ENCODE measurements around the gene ABCG1. TPM values are rescaled to one million over a fixed set of nuclear protein-coding genes. Genes with fewer than 3 reads are reported as not detected.

The ABCG1 gene
- polyA plus RNA-seq, 4 donors, result 5.5 to 46.5 (median 21.2) TPM

GRCh38 chr21:42265231-42265812, 46.4 kb downstream of the ABCG1 start:
- WGBS, 3 donors, result 53 to 72% (median 55%) methylated on average over 11 to 12 of the region's 12 CpGs
- H3K4me3 ChIP-seq (ENCODE audit: low read depth in 1 of 3, low read length in 3 of 3), result no peak overlapping the region
- no peak overlapping the region for H3K27ac ChIP-seq (ENCODE audit: low read depth in 1 of 3, low read length in 2 of 3)
- no peak for FAIRE-seq
- DNase-seq, result no peak
- peaks cover 0 to 11% (median 0%) of the 10 kb centered on the region in 3 donors for H3K36me3 ChIP-seq (ENCODE audit: control insufficient read depth in 3 of 3, insufficient read depth in 2 of 3, low read depth in 1 of 3, low read length in 3 of 3)
- H3K27me3 ChIP-seq (ENCODE audit: control insufficient read depth in 3 of 3, insufficient read depth in 3 of 3, low read length in 3 of 3), result peaks cover 0 to 3% (median 3%) of the 10 kb centered on the region in 3 donors
- H3K9me3 ChIP-seq (ENCODE audit: control insufficient read depth in 2 of 2, insufficient read depth in 1 of 2, low read depth in 1 of 2, low read length in 1 of 2), result no peaks in the 10 kb centered on the region
- peaks cover 0 to 10% (median 0%) of the 10 kb centered on the region in 3 donors for H3K4me1 ChIP-seq (ENCODE audit: control insufficient read depth in 3 of 3, insufficient read depth in 2 of 3, low read depth in 1 of 3, low read length in 2 of 3)

- no peak overlapping the region for H3K27ac ChIP-seq (ENCODE audit: low read depth in 1 of 3, low read length in 2 of 3)
- peaks cover 0 to 3% (median 0%) of the 10 kb centered on the region in 3 donors for H3K27me3 ChIP-seq (ENCODE audit: control insufficient read depth in 3 of 3, insufficient read depth in 3 of 3, low read length in 3 of 3)
- no peak for DNase-seq
- H3K4me1 ChIP-seq (ENCODE audit: control insufficient read depth in 3 of 3, insufficient read depth in 2 of 3, low read depth in 1 of 3, low read length in 2 of 3), result no peaks in the 10 kb centered on the region
- no peak overlapping the region for H3K4me3 ChIP-seq (ENCODE audit: low read depth in 1 of 3, low read length in 3 of 3)
- no peak for FAIRE-seq
- peaks cover 0 to 11% (median 0%) of the 10 kb centered on the region in 3 donors for H3K36me3 ChIP-seq (ENCODE audit: control insufficient read depth in 3 of 3, insufficient read depth in 2 of 3, low read depth in 1 of 3, low read length in 3 of 3)
- H3K9me3 ChIP-seq (ENCODE audit: control insufficient read depth in 2 of 2, insufficient read depth in 1 of 2, low read depth in 1 of 2, low read length in 1 of 2), result no peaks in the 10 kb centered on the region
- WGBS, 3 donors, result 64 to 78% (median 74%) methylated on average over 7 of the region's 7 CpGs
These were observed 48.1 kb downstream of the ABCG1 start for GRCh38 chr21:42266971-42267556.

- no peak for FAIRE-seq
- DNase-seq, result no peak
- Histone ChIP-seq H3K27ac (ENCODE audit: low read depth in 1 of 3, low read length in 2 of 3) (no peak overlapping the region), H3K9me3 (ENCODE audit: control insufficient read depth in 2 of 2, insufficient read depth in 1 of 2, low read depth in 1 of 2, low read length in 1 of 2) (no peaks in the 10 kb centered on the region), H3K4me1 (ENCODE audit: control insufficient read depth in 3 of 3, insufficient read depth in 2 of 3, low read depth in 1 of 3, low read length in 2 of 3) (no peaks in the 10 kb centered on the region), H3K4me3 (ENCODE audit: low read depth in 1 of 3, low read length in 3 of 3) (no peak overlapping the region), H3K36me3 (ENCODE audit: control insufficient read depth in 3 of 3, insufficient read depth in 2 of 3, low read depth in 1 of 3, low read length in 3 of 3) (peaks cover 0 to 28% (median 6%) of the 10 kb centered on the region in 3 donors), H3K27me3 (ENCODE audit: control insufficient read depth in 3 of 3, insufficient read depth in 3 of 3, low read length in 3 of 3) (no peaks in the 10 kb centered on the region)
- WGBS, 3 donors, result 77 to 90% (median 90%) methylated on average over 10 of the region's 10 CpGs
These were observed 50.4 kb downstream of the ABCG1 start for GRCh38 chr21:42269386-42269785.

GRCh38 chr21:42271065-42271464, 52.1 kb downstream of the ABCG1 start:
- no peak for DNase-seq
- peaks cover 0 to 28% (median 11%) of the 10 kb centered on the region in 3 donors for H3K36me3 ChIP-seq (ENCODE audit: control insufficient read depth in 3 of 3, insufficient read depth in 2 of 3, low read depth in 1 of 3, low read length in 3 of 3)

GRCh38 chr21:42272109-42272962, 53.4 kb downstream of the ABCG1 start:
- Histone ChIP-seq H3K27me3 (ENCODE audit: control insufficient read depth in 3 of 3, insufficient read depth in 3 of 3, low read length in 3 of 3) (no peaks in the 10 kb centered on the region), H3K9me3 (ENCODE audit: control insufficient read depth in 2 of 2, insufficient read depth in 1 of 2, low read depth in 1 of 2, low read length in 1 of 2) (no peaks in the 10 kb centered on the region), H3K4me1 (ENCODE audit: control insufficient read depth in 3 of 3, insufficient read depth in 2 of 3, low read depth in 1 of 3, low read length in 2 of 3) (no peaks in the 10 kb centered on the region), H3K4me3 (ENCODE audit: low read depth in 1 of 3, low read length in 3 of 3) (no peak overlapping the region), H3K27ac (ENCODE audit: low read depth in 1 of 3, low read length in 2 of 3) (no peak overlapping the region), H3K36me3 (ENCODE audit: control insufficient read depth in 3 of 3, insufficient read depth in 2 of 3, low read depth in 1 of 3, low read length in 3 of 3) (peaks cover 0 to 28% (median 12%) of the 10 kb centered on the region in 3 donors)
- 88 to 91% (median 90%) methylated on average over 15 of the region's 15 CpGs for WGBS, 3 donors
- no peak for DNase-seq
- no peak for FAIRE-seq

More at GRCh38 chr21:42271065-42271464, 52.1 kb downstream of the ABCG1 start:
- Histone ChIP-seq H3K27ac (ENCODE audit: low read depth in 1 of 3, low read length in 2 of 3) (no peak overlapping the region), H3K9me3 (ENCODE audit: control insufficient read depth in 2 of 2, insufficient read depth in 1 of 2, low read depth in 1 of 2, low read length in 1 of 2) (no peaks in the 10 kb centered on the region), H3K4me3 (ENCODE audit: low read depth in 1 of 3, low read length in 3 of 3) (no peak overlapping the region), H3K4me1 (ENCODE audit: control insufficient read depth in 3 of 3, insufficient read depth in 2 of 3, low read depth in 1 of 3, low read length in 2 of 3) (no peaks in the 10 kb centered on the region), H3K27me3 (ENCODE audit: control insufficient read depth in 3 of 3, insufficient read depth in 3 of 3, low read length in 3 of 3) (no peaks in the 10 kb centered on the region)
- WGBS, 3 donors, result 56 to 87% (median 80%) methylated on average over 6 of the region's 6 CpGs
- FAIRE-seq, result no peak

- H3K4me3 ChIP-seq (ENCODE audit: low read depth in 1 of 3, low read length in 3 of 3), result no peak overlapping the region
- WGBS, 3 donors, result 73 to 79% (median 77%) methylated on average over 29 of the region's 29 CpGs
- no peak overlapping the region for H3K27ac ChIP-seq (ENCODE audit: low read depth in 1 of 3, low read length in 2 of 3)
- H3K9me3 ChIP-seq (ENCODE audit: control insufficient read depth in 2 of 2, insufficient read depth in 1 of 2, low read depth in 1 of 2, low read length in 1 of 2), result no peaks in the 10 kb centered on the region
- no peaks in the 10 kb centered on the region for H3K27me3 ChIP-seq (ENCODE audit: control insufficient read depth in 3 of 3, insufficient read depth in 3 of 3, low read length in 3 of 3)
- H3K4me1 ChIP-seq (ENCODE audit: control insufficient read depth in 3 of 3, insufficient read depth in 2 of 3, low read depth in 1 of 3, low read length in 2 of 3), result peaks cover 0 to under 1% (median 0%) of the 10 kb centered on the region in 3 donors
- DNase-seq, result no peak
- FAIRE-seq, result no peak
- peaks cover 0 to 28% (median 15%) of the 10 kb centered on the region in 3 donors for H3K36me3 ChIP-seq (ENCODE audit: control insufficient read depth in 3 of 3, insufficient read depth in 2 of 3, low read depth in 1 of 3, low read length in 3 of 3)
These were observed 54.2 kb downstream of the ABCG1 start for GRCh38 chr21:42272984-42273600.

GRCh38 chr21:42276076-42276475, 57.1 kb downstream of the ABCG1 start:
- Histone ChIP-seq H3K36me3 (ENCODE audit: control insufficient read depth in 3 of 3, insufficient read depth in 2 of 3, low read depth in 1 of 3, low read length in 3 of 3) (peaks cover 0 to 45% (median 18%) of the 10 kb centered on the region in 3 donors), H3K27me3 (ENCODE audit: control insufficient read depth in 3 of 3, insufficient read depth in 3 of 3, low read length in 3 of 3) (no peaks in the 10 kb centered on the region), H3K27ac (ENCODE audit: low read depth in 1 of 3, low read length in 2 of 3) (no peak overlapping the region), H3K4me3 (ENCODE audit: low read depth in 1 of 3, low read length in 3 of 3) (no peak overlapping the region), H3K4me1 (ENCODE audit: control insufficient read depth in 3 of 3, insufficient read depth in 2 of 3, low read depth in 1 of 3, low read length in 2 of 3) (peaks cover 0 to 8% (median 0%) of the 10 kb centered on the region in 3 donors), H3K9me3 (ENCODE audit: control insufficient read depth in 2 of 2, insufficient read depth in 1 of 2, low read depth in 1 of 2, low read length in 1 of 2) (no peaks in the 10 kb centered on the region)
- no peak for DNase-seq
- WGBS, 3 donors, result 82% methylated on average over 13 of the region's 13 CpGs
- FAIRE-seq, result no peak

- Histone ChIP-seq H3K9me3 (ENCODE audit: control insufficient read depth in 2 of 2, insufficient read depth in 1 of 2, low read depth in 1 of 2, low read length in 1 of 2) (no peaks in the 10 kb centered on the region), H3K27me3 (ENCODE audit: control insufficient read depth in 3 of 3, insufficient read depth in 3 of 3, low read length in 3 of 3) (no peaks in the 10 kb centered on the region), H3K36me3 (ENCODE audit: control insufficient read depth in 3 of 3, insufficient read depth in 2 of 3, low read depth in 1 of 3, low read length in 3 of 3) (peaks cover 0 to 43% (median 18%) of the 10 kb centered on the region in 3 donors), H3K27ac (ENCODE audit: low read depth in 1 of 3, low read length in 2 of 3) (no peak overlapping the region), H3K4me3 (ENCODE audit: low read depth in 1 of 3, low read length in 3 of 3) (no peak overlapping the region), H3K4me1 (ENCODE audit: control insufficient read depth in 3 of 3, insufficient read depth in 2 of 3, low read depth in 1 of 3, low read length in 2 of 3) (peaks cover 0 to 8% (median 0%) of the 10 kb centered on the region in 3 donors)
- DNase-seq, result no peak
- FAIRE-seq, result no peak
- 90 to 94% (median 91%) methylated on average over 17 of the region's 17 CpGs for WGBS, 3 donors
These were observed 57.7 kb downstream of the ABCG1 start for GRCh38 chr21:42276526-42277154.
